SK-N-SH treated with all-trans-retinoic acid at 6 μM for 48 hours (cell line): ENCODE measurements around the gene TROAP.
"Not testable (repeated sequence)": the region's sequence is repeated elsewhere in the genome, so short reads cannot be mapped to it uniquely, and the experiment has no call there.

Experiments
- ATAC-seq: fragments of 200-7000 bp; cut with Tn5 transposase; 3 replicates; pipeline ENCODE4 v1.9.1; 2020; ENCODE audit warnings: mild to moderate bottlenecking, moderate library complexity
- ARNTL ChIP-seq: fragments of 450-650 bp; formaldehyde crosslinking; IDR thresholded peaks from 2 replicates; pipeline ENCODE4 v1.5.0; 2020; ENCODE audit warnings: low read depth, mild to moderate bottlenecking, moderate library complexity, borderline replicate concordance
- BACH2 ChIP-seq: fragments of 250-450 bp; sonication (Bioruptor Pico); IDR thresholded peaks from 2 replicates; pipeline ENCODE4 v1.9.0; 2021; ENCODE audit warnings: mild to moderate bottlenecking, borderline replicate concordance
- CSDC2 ChIP-seq: fragments of 250-450 bp; sonication (Bioruptor Pico); IDR thresholded peaks from 2 replicates; pipeline ENCODE4 v1.5.0; 2020; ENCODE audit warnings: mild to moderate bottlenecking, moderate library complexity
- ESRRG ChIP-seq: fragments of 250-450 bp; sonication (Bioruptor Pico); IDR thresholded peaks from 2 replicates; pipeline ENCODE4 v1.6.1; 2021; ENCODE audit warnings: mild to moderate bottlenecking
- ISL1 ChIP-seq: fragments of 250-450 bp; sonication (Bioruptor Pico); IDR thresholded peaks from 2 replicates; pipeline ENCODE4 v2.1.2; 2022; ENCODE audit warnings: mild to moderate bottlenecking, moderate library complexity
- OSR1 ChIP-seq: fragments of 250-450 bp; sonication (Bioruptor Pico); IDR thresholded peaks from 2 replicates; pipeline ENCODE4 v1.8.0; 2022; ENCODE audit warnings: moderate library complexity, mild to moderate bottlenecking, inconsistent platforms
- PPARA ChIP-seq: fragments of 250-450 bp; sonication (Bioruptor Pico); IDR thresholded peaks from 2 replicates; pipeline ENCODE4 v1.5.0; 2020; ENCODE audit warnings: mild to moderate bottlenecking, borderline replicate concordance
- RARB ChIP-seq: fragments of 250-450 bp; sonication (Bioruptor Pico); IDR thresholded peaks from 2 replicates; pipeline ENCODE4 v1.8.0; 2021; ENCODE audit warnings: mild to moderate bottlenecking, moderate library complexity
- SNAI2 ChIP-seq: fragments of 250-450 bp; sonication (Bioruptor Pico); IDR thresholded peaks from 2 replicates; pipeline ENCODE4 v1.5.0; 2020; ENCODE audit warnings: mild to moderate bottlenecking, moderate library complexity
- TCF4 ChIP-seq: fragments of 250-450 bp; sonication (Bioruptor Pico); IDR thresholded peaks from 2 replicates; pipeline ENCODE4 v1.8.0; 2021; ENCODE audit warnings: mild to moderate bottlenecking, moderate library complexity, borderline replicate concordance
- TOX ChIP-seq: fragments of 250-450 bp; sonication (Bioruptor Pico); IDR thresholded peaks from 2 replicates; pipeline ENCODE4 v1.8.0; 2021; ENCODE audit warnings: mild to moderate bottlenecking, moderate library complexity, borderline replicate concordance
- ZC3H10 ChIP-seq: fragments of 250-450 bp; sonication (Bioruptor Pico); IDR thresholded peaks from 2 replicates; pipeline ENCODE4 v1.5.1; 2021; ENCODE audit warnings: mild to moderate bottlenecking, moderate library complexity
- ZFP3 ChIP-seq: fragments of 250-450 bp; sonication (Bioruptor Pico); IDR thresholded peaks from 2 replicates; pipeline ENCODE4 v1.5.0; 2020; ENCODE audit warnings: mild to moderate bottlenecking, moderate library complexity
- ZFP30 ChIP-seq: fragments of 450-650 bp; formaldehyde crosslinking; IDR thresholded peaks from 2 replicates; pipeline ENCODE4 v1.5.0; 2022; ENCODE audit warnings: mild to moderate bottlenecking, moderate library complexity
- ZNF565 ChIP-seq: fragments of 450-650 bp; formaldehyde crosslinking; conservative IDR thresholded peaks from 2 replicates; pipeline ENCODE4 v1.5.0; 2020; ENCODE audit warnings: low read depth, mild to moderate bottlenecking, moderate library complexity
- ZNF8 ChIP-seq: fragments of 450-650 bp; formaldehyde crosslinking; IDR thresholded peaks from 2 replicates; pipeline ENCODE4 v1.5.0; 2020; ENCODE audit warnings: mild to moderate bottlenecking, moderate library complexity
- TF ChIP-seq, protein P1 (sequence below): fragments of 250-450 bp; sonication (Bioruptor Pico); IDR thresholded peaks from 2 replicates; pipeline ENCODE4 v1.5.1; 2020; ENCODE audit warnings: low read depth, mild to moderate bottlenecking, moderate library complexity
- TF ChIP-seq, protein P2 (sequence below): fragments of 250-450 bp; sonication (Bioruptor Pico); IDR thresholded peaks from 2 replicates; pipeline ENCODE4 v1.8.0; 2021; ENCODE audit warnings: low read depth, mild to moderate bottlenecking, moderate library complexity, borderline replicate concordance
- TF ChIP-seq, protein P3 (sequence below): fragments of 250-450 bp; sonication (Bioruptor Pico); IDR thresholded peaks from 2 replicates; pipeline ENCODE4 v1.5.1; 2021; ENCODE audit warnings: mild to moderate bottlenecking, moderate library complexity

The TROAP gene

DNA sequence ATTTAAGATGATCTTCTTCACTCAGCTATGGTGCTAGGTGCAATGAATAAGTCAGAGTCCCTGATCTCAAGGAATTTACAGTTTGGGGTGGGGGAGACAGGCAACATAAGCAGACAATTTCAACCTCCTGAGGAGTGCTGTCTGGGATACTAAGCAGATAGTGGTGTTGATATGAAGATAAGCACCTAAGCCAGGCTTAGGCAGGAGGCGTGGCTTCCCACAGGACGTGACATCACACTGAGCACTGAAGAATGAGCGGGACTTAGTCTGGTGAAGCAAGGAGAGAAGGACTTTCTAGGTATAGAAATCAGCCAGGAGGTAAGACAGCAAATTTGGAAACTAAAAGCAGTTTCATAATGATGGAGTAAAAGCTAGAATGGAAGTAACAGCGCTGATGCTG lies 21.3 kb upstream of the TROAP start:
- no peak for ATAC-seq
- TF ChIP-seq, protein P1, sequence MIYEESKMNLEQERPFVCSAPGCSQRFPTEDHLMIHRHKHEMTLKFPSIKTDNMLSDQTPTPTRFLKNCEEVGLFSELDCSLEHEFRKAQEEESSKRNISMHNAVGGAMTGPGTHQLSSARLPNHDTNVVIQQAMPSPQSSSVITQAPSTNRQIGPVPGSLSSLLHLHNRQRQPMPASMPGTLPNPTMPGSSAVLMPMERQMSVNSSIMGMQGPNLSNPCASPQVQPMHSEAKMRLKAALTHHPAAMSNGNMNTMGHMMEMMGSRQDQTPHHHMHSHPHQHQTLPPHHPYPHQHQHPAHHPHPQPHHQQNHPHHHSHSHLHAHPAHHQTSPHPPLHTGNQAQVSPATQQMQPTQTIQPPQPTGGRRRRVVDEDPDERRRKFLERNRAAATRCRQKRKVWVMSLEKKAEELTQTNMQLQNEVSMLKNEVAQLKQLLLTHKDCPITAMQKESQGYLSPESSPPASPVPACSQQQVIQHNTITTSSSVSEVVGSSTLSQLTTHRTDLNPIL, result no peak
- TF ChIP-seq SNAI2 (no peak), ESRRG (CRISPR knock-in tag) (no peak), ARNTL (CRISPR knock-in tag) (no peak), ZFP30 (CRISPR knock-in tag) (no peak), TOX (CRISPR knock-in tag) (no peak)

DNA sequence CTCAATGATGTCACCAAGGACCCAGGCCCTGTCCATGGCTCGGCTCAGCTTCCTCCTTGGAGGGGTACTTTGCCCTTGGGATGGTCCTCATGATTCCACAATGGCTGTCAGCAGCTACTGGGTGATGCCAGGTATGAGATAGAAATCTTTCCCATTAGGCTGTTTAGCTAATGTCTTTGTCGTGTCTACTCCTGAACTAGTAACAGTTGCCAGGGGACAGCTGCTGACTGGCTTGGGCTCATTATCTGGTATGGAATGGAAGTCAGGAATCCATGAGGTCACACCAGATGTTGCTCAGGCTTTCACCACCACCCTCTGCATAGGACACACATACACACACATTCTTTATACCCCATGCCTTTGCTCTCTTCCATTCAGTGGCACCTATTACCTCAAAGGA lies 18.9 kb upstream of the TROAP start:
- TF ChIP-seq RARB (CRISPR knock-in tag) (no peak), ZNF8 (no peak), ZNF565 (CRISPR knock-in tag) (no peak), ARNTL (CRISPR knock-in tag) (no peak), ESRRG (CRISPR knock-in tag) (no peak), ZC3H10 (CRISPR knock-in tag) (no peak), ZFP3 (CRISPR knock-in tag) (no peak), ISL1 (CRISPR knock-in tag) (no peak)
- TF ChIP-seq, protein P2, sequence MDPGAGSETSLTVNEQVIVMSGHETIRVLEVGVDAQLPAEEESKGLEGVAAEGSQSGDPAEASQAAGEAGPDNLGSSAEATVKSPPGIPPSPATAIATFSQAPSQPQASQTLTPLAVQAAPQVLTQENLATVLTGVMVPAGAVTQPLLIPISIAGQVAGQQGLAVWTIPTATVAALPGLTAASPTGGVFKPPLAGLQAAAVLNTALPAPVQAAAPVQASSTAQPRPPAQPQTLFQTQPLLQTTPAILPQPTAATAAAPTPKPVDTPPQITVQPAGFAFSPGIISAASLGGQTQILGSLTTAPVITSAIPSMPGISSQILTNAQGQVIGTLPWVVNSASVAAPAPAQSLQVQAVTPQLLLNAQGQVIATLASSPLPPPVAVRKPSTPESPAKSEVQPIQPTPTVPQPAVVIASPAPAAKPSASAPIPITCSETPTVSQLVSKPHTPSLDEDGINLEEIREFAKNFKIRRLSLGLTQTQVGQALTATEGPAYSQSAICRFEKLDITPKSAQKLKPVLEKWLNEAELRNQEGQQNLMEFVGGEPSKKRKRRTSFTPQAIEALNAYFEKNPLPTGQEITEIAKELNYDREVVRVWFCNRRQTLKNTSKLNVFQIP (CRISPR knock-in tag), result no peak
- peak; percentile 34; the same call in 1 of the 3 replicates for ATAC-seq

DNA sequence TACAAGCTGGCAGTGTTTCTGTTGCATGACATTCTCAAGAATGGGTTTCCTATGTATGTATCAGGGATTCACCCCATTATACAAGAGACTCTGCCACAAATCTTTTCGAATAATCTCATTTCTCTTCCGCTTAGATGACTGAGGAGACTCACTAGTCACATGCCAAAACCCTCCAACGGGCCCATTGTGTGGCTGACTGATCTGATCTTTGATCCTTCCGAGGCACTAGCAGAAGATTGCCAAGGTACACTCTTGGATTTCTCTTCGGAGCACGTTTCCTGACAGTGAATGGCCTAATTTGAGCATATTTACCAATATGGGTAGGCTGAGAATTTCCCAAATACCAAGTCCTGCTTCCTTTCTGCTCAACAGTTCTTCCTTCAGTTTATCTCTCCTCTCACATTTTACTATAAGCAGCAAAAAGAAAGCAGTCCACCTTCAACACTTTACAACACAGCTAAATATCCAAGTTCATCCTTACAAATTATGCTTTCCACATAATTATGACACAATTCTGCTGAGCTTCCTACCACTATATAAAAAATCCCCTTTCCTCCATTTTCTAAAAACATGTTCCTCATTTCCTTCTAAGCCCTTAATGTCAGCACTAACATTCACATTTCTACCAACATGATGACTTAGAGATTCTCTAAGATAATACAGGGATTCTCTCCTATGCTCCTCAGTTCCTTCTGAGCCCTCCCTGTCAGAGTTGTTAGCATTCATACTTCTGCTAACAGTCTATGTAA lies 17.1 kb upstream of the TROAP start:
- ATAC-seq, result no peak
- TF ChIP-seq BACH2 (CRISPR knock-in tag) (no peak), ARNTL (CRISPR knock-in tag) (no peak), TOX (CRISPR knock-in tag) (no peak), ZFP3 (CRISPR knock-in tag) (no peak), PPARA (CRISPR knock-in tag) (no peak), OSR1 (no peak), TCF4 (no peak), SNAI2 (no peak), RARB (CRISPR knock-in tag) (no peak), CSDC2 (CRISPR knock-in tag) (no peak)
- TF ChIP-seq, protein P3, sequence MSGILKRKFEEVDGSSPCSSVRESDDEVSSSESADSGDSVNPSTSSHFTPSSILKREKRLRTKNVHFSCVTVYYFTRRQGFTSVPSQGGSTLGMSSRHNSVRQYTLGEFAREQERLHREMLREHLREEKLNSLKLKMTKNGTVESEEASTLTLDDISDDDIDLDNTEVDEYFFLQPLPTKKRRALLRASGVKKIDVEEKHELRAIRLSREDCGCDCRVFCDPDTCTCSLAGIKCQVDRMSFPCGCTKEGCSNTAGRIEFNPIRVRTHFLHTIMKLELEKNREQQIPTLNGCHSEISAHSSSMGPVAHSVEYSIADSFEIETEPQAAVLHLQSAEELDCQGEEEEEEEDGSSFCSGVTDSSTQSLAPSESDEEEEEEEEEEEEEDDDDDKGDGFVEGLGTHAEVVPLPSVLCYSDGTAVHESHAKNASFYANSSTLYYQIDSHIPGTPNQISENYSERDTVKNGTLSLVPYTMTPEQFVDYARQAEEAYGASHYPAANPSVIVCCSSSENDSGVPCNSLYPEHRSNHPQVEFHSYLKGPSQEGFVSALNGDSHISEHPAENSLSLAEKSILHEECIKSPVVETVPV, result no peak
- TF ChIP-seq, protein P1, result no peak
- TF ChIP-seq, all 23 proteins: peak for 0

DNA sequence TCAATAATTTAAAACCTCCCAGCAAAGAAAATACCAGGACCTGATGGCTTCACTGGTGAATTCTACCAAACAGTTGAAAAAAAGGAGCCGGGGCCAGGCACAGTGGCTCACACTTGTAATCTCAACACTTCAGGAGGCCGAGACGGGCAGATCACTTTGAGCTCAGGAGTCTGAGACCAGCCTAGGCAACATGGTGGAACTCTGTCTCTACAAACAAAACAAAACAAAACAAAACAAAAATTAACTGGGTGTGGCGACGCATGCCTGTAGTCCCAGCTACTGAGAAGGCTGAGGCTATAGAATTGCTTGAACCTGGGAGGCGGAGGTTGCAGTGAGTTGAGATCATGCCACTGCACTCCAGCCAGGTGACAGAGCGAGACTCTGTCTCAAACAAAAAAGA lies 13.7 kb upstream of the TROAP start:
- ATAC-seq, result no peak
- TF ChIP-seq ZNF8, result no peak
- no peak for TF ChIP-seq ESRRG (CRISPR knock-in tag)

DNA sequence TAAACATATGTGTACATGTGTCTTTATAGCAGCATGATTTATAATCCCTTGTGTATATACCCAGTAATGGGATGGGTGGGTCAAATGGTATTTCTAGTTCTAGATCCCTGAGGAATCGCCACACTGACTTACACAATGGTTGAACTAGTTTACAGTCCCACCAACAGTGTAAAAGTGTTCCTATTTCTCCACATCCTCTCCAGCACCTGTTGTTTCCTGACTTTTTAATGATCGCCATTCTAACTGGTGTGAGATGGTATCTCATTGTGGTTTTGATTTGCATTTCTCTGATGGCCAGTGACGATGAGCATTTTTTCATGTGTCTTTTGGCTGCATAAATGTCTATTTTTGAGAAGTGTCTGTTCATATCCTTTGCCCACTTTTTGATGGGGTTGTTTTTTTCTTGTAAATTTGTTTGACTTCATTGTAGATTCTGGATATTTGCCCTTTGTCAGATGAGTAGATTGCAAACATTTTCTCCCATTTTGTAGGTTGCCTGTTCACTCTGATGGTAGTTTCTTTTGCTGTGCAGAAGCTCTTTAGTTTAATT lies 12.5 kb upstream of the TROAP start:
- not testable (repeated sequence) for ATAC-seq

DNA sequence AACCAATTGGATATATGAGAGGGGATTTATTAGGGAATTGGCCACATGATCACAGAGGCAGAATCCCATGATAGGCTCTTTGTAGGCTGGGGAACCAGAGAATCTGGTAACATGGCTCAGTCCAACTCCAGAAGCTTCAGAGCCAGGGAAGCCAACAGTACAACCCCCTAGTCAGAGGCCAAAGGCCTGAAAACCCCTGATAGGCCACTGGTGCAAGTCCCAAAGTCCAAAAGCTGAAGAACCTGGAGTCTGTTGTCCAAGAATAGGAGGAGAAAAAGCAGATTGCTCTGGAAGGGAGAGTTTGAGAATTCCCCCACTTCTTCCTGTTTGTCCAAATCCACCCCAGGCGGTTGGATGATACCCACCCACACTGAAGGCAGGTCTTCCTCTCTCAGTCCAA lies 8.2 kb upstream of the TROAP start:
- TF ChIP-seq ISL1 (CRISPR knock-in tag) (no peak), ESRRG (CRISPR knock-in tag) (no peak), TCF4 (no peak)
- no peak for ATAC-seq

DNA sequence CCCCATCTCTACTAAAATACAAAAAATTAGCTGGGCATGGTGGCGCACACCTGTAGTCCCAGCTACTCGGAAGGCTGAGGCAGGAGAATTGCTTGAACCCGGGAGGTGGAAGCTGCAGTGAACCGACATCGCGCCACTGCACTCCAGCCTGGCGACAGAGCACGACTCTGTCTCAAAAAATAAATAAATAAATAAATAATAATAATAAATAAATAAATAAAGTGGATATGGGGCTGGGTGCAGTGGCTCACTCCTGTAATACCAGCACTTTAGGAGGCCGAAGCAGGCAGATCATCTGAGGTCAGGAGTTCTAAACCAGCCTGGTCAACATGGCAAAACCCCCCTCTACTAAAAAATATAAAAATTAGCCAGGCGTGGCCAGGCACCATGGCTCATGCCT lies 5.9 kb upstream of the TROAP start:
- ATAC-seq, result not testable (repeated sequence)

DNA sequence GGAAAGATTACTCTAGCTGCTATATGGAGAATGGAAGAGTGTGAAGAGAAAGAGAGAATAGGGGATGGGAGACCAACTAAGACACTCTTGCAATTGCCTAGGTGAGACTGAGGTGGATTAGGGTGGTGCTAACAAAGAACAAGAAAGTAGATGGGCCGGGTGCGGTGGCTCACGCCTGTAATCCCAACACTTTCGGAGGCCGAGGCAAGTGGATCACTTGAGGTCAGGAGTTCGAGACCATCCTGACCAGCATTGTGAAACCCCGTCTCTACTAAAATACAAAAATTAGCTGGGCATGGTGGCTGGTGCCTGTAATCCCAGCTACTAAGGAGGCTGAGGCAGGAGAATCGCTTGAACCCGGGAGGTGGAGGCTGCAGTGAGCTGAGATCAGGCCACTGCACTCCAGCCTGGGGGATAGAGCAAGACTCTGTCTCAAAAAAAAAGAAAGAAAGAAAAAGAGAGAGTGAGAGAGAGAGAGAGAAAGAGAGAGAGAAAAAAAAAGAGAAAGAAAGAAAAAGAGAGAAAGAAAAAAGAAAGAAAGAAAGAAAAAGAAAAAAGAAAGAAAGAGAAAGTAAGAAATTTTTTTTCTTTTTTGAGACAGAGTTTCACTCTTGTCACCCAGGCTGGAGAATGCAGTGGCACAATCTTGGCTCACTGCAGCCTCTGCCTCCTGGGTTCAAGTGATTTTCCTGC lies 2.5 kb upstream of the TROAP start:
- not testable (repeated sequence) for ATAC-seq
